HG03108 (cell line): ENCODE results near the gene TMEM204.

Source experiments
- ATAC-seq: cut with Tn5 transposase; IDR thresholded peaks from one replicate; pipeline ENCODE4 v1.9.1; 2021; ENCODE audit warnings: moderate library complexity; ENCODE audit not compliant: unreplicated experiment

The TMEM204 gene

DNA sequence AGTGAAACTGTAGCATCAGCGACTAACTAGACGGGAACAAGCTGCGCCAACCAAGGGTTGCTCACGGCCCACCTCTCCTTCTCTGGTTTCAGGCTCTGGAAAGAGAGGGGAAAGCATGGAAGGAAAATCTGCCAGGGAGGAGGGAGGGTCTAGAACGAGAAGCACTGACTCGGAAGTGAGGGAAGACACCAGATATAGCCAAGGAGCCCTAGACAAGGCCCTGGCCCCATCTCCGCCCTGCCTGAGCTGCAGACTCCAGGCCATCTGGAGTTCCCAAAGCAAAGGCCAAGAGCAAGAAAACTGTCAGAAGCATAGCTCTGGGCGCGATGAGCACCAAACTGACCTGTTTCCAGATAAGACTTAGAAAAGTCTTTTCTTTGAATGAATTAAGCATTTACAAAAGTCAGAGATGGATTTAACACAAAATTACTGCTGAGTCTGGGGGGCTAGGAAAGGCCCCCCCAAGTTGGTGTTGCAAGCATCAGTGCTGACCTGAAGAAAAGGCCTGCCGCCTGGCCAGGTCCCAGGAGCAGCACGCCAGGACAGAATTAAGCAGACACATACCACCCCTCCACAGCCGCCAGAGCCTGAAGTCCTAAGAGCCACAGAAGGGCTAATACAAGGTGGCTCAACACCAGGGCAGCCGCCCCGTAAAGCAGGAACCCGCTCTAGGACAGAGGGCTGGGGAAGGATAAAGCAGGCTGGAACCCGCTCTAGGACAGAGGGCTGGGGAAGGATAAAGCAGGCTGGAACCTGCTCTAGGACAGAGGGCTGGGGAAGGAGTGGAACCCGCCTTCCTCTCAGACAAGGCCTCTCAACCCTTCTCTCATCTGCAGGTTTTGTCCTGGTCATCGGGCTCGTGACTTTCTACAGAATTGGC, 20.7 kb downstream of the TMEM204 start:
- no peak for ATAC-seq

DNA sequence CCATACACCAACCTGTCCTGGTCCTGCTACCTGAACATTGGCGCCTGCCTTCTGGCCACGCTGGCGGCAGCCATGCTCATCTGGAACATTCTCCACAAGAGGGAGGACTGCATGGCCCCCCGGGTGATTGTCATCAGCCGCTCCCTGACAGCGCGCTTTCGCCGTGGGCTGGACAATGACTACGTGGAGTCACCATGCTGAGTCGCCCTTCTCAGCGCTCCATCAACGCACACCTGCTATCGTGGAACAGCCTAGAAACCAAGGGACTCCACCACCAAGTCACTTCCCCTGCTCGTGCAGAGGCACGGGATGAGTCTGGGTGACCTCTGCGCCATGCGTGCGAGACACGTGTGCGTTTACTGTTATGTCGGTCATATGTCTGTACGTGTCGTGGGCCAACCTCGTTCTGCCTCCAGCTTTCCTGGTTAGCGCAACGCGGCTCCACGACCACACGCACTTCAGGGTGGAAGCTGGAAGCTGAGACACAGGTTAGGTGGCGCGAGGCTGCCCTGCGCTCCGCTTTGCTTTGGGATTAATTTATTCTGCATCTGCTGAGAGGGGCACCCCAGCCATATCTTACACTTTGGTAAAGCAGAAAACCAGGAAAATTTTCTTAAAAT, 21.5 kb downstream of the TMEM204 start:
- ATAC-seq, result no peak

DNA sequence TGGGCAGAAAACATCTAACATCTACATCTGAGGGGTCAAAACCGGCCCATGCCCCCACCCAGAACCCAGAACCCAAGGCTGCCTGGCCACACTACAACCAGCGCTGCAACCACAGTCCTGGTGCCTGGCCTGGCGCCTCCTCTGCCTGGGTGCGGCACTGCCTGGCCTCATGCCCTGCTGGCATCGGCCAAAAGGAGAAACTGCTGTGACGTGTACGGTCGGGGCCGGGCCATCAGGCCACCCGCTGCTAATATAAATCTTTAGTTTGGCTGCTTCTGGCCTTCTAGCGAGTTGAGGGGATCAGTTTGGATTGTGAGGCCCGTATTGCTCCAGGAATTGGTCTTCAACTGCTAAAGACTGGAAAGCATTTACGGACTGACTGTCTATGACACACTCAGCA, 22.8 kb downstream of the TMEM204 start:
- ATAC-seq, result no peak

DNA sequence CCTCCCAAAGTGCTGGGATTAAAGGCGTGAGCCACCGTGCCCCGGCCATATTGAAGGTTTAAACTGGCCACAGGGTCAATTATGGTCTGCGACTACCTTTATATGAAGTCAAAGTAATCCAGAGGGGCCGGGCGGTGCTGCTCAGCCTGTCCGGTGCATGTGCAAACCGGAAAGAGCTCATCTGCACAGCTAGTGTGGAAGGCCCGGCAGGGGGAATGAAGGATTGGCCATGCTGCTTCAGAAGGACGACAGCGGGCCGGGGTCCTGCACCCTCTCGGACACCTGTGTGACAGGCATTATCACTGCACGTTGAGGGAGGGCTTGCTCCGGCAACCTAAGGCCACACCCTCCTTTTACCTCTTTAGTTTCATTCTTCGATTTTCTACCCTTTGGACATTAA, 23.6 kb downstream of the TMEM204 start:
- ATAC-seq, result no peak

DNA sequence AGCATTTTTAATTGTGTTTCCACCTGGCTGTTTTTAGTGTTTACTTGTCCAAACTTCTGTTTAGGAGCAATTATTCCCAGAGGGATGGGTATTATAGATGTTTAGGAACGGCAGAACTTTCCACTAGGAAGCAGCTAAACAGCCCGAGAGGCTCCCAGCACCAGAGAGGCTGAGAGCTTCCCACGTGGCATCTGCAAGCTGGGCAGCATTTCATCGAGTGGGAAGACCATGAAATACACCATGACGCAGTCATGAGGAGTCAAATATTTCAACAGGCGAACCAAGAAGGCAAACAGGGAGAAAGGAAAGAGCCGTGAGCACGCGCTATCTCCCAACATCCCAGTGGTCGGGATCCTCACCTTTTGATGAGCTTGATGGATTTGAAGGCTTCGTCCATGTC, 24.1 kb downstream of the TMEM204 start:
- ATAC-seq, result no peak

DNA sequence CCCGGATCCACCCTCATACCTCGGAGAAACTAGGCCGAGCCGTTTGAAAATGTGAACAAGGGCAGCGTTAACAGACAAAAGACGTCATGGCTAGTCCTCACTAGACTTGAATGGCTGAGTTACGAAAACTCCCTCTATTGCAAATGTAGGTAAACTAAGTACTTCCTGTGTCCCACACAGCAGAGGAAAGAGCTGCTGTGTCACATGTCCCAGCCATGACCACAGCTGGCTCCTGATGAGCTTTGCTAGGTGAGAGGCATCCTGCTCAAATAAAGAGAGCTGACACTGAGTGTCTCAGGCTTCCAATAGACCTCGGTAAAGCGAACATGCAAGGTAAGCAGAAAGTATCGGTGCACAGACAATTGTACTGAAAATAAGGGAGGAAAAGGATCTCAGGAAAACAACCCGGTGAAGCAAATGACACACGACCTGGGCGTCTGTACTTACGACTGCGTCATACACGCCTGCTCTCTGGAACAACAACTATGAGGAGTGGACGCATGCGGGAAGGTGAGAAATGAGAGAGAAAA, 26.0 kb downstream of the TMEM204 start:
- no peak for ATAC-seq

DNA sequence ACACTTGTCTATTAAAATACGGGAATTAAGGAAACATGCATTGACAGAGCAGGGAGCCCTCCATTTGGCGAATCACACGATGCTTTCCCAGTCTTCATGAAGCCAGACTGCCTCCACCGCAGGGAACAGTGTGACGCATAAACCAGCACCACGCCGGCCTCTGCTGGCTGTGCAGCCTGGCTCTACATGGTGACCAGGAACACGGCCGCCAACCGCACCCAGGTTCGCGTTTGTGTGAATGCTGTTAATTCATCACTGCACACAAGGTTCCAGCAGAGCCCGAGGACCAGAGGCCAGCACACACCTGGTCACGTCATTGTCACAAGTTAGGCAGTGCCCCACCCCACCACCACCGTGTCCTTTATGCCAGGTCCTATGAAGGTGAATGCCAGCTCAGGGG, 26.7 kb downstream of the TMEM204 start:
- no peak for ATAC-seq

DNA sequence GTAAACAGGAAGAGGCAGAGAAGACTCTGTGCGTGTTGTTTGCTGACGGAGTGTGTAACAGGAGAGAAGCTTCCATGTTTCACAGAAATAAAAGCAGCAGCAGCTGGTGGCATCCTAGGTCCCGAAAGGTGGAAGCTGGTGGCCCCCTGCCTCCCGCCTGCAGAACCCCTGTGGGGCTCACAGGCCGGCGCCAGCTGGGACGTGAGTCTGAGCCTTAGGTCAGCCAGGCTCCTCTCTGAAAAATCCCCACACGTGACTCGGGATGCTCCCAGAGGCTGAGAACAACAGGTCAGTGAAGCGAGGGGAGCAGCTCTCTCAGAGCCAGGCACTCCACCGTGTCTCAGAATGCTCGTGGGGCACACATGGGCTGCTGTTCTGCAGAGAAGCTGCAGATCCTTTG, 27.4 kb downstream of the TMEM204 start:
- no peak for ATAC-seq

DNA sequence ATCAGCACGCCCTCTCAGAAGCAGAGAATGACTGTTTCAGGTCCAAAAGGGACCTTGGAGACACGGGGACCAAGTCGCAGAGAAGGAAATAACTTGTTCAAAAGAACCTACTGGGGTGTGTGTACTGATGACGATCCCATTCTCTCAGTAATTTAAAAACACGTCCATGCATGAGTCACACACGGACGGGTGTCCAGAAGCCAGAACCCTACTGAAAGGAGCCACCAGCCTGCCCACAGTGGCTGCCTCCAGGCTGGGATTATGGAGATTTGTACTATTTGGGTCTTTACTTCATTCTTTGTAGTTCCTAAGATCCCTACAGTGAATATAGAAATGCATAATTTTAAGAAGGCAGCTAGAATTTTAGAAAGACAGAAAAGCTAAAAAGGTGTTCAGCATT, 27.8 kb downstream of the TMEM204 start:
- ATAC-seq, result no peak

DNA sequence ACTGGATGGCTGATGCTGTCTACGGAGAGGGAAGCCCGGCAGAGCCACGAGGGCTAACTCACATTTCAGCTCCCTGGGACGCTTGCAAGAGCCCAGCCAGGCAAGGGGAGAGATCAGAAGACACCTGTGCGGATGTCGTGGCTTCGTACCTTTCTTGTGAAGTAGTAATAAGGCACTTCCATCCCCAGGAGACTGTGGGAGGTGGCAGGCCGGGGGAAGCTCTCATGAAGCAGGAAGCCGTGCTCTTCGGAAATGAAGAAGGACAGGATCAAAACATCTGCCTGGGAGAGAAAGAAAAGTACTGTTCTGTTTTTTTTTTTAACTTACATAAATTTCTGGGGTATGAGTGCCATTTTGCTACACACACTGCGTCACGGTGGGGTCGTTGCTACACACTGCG, 28.4 kb downstream of the TMEM204 start:
- no peak for ATAC-seq

DNA sequence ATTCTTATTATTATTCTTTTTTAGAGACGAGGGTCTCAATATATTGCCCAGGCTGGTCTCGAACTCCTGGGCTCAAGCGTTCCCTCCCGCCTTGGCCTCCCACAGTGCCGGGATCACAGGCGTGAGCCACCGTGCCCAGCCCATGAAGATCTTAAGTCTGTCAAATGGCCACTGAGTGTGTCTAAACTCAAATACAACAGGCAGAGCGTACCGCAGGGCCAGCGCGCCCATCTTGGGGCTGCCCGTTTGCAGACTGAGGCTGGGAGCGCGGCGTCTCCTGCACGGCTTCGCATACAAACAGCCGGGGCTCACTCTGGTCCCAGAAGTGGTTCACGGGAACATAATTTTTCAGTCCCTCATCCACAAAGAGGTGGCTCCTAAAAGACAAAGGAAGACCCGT, 30.3 kb downstream of the TMEM204 start:
- no peak for ATAC-seq

DNA sequence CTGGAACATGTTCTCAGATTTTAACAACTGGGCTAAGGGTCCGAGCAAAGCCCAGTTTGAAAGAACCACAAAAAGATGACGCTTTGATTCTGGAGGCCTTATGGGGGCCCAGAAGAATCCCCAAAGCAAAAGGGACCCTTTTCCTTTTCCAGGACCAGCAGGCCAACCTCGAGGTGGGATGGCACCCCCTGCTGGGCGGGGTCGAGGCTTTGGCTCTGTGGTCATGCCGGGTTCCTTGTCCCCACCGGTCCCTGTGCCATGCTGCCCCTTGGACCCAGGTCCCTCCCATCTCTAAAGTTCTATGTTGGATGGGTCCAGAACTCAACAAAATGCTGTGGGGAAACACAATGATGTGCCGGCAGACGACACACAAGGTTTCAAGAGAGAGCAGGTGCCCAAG, 30.9 kb downstream of the TMEM204 start:
- no peak for ATAC-seq

DNA sequence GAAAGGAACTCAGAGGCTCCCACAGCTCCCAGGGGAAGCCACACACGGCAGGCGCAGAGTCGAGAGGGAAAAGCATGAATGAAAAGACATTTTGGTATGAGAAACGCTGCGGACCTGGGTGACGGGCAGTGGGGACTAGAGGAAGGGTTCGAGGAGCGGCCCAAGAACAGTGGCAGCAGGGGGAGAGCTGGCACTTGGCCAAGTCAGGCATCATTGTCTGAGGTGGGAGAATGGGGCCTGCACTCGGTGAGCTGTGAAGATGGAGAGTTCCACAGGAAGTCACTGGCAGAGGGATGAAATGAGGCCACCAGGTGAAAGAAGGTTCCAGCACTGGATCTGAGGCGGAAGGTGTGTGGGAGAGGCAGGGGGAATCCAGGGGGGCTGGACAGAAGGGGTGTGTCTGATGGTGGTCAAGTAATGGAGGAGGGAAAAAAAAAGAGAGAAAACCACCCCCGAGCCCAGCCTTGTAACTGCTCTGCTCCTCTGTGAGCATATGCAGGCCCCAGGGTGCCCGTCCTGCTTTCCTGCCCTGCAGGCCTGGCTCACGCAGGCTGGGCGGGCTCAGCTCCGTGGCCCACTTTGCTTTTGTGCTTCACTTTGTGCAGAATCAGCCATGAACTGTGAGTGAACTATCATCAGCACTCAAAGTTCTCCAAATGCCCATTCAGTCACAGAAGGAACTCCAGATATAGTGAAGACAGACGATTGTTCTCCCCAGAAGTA, 31.8 kb downstream of the TMEM204 start:
- ATAC-seq, result no peak

DNA sequence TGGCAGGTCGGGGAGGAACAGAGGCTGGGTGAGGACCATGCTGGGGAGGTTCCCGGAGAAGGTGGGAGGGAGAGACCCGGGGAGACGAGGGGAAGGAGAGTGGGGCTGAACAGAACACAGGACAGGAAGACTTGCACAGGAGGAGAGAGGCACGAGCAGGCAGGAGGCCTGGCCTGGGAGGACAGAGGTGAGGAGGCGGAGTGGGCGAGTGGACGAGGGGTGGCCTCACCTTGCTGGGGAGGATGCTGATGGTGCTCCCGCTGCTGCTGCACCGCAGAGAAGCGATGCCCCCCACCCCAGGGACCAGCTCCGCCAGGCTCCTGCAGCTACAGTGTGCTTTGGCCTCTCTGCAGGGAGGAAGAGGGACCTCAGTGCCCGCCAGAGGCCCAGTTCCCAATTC, 34.5 kb downstream of the TMEM204 start:
- no peak for ATAC-seq

DNA sequence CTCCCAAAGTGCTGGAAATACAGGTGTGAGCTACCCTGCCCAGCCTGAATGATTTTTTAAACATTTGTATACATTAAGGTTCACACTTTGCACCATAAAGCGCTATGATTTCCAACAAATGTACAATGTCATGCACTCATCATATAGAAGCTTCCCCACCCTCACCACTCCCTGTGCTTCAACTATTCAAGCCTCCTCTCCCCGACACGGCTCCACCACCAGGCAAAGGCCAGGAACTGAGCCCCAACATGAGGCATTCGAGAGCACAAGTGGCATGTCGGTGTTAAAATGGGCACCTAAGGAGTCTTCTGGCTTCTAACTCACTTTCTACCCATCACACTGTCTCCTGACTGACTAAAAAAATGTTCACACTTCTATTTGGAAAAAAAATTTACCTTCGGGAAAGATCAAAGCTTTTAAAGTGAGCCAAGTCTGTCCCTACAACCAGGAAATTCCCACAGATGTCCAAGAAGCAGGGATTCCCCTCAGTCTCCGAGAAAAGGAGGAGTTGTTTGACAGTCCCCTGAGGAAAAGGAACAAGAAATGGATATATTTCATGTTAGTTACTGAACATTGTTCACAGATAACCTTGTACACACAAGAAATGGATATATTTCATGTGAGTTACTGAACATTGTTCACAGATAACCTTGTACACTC, 37.7 kb downstream of the TMEM204 start:
- no peak for ATAC-seq

DNA sequence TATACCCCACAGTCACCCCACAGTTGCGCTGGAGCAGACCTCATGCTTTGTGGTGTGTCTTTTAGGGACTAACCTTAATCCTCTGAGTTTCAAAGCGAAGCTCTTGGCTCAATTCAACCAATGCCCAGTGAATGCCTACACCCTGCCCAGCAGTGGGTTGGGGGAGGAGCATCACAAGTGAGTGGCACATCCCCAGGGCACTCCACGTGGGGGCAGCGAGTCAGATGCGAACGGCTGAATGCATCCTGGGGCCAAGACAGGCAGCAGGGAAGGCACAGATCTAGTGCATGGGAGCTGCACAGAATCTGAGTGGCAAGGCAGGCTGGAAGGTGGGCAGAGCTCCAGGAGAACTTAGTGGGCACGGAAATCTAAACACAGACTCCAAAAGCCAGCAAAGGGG, 39.2 kb downstream of the TMEM204 start:
- ATAC-seq, result no peak

DNA sequence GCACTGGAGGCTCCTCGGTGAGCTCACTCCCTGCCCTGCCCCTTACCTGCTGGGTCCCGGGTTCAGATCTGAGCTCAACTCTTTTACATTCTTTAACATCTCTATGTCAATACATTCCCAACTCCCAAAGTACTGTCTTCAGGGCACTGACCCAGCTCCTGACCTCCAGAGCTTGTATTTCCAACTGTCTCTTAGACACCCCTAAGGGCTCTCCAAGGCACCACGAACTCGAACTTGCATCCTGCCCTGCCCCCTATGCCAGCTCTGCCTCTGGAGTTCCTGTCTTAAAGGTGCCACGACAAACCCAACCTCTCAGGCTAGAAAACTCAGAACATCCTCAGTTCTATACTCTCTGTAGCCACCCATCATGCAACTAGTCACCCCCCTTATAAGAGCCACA, 39.8 kb downstream of the TMEM204 start:
- ATAC-seq, result no peak

DNA sequence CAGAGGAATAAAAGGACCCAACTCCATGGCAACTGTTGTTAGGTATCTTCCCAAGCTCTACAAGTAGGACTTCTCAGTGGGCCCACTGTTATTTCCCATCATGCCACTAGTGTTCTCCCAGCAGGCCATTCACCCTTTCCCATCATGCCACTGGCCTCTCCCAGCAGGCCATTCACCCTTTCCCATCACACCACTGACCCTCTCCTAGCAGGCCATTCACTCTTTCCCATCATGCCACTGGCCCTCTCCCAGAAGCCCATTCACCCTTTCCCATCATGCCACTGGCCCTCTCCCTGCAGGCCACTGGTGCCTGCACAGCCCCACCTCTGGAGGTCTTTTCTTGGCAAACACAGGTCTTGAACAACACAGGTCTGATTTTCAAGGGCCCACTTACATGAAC, 42.1 kb downstream of the TMEM204 start:
- ATAC-seq, result no peak

DNA sequence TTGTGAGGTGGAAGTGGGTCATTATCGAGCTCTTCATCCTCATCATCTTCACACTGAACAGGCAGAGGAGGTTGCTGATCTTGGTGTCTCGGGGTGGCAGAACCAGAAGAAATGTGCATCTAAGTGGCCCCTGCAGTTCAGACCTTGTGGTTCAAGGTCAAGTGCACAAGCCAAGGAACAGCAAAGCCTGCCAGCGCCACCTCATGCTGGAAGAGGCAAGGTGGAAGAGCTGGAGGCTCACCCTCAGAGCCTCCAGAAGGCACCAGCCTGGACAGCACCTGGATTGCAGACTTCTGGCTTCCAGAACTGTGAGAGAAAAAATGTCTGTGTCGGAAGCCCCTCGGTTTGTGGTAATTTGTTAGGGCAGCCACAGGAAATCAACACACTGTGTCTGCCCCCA, 45.7 kb downstream of the TMEM204 start:
- ATAC-seq, result no peak

DNA sequence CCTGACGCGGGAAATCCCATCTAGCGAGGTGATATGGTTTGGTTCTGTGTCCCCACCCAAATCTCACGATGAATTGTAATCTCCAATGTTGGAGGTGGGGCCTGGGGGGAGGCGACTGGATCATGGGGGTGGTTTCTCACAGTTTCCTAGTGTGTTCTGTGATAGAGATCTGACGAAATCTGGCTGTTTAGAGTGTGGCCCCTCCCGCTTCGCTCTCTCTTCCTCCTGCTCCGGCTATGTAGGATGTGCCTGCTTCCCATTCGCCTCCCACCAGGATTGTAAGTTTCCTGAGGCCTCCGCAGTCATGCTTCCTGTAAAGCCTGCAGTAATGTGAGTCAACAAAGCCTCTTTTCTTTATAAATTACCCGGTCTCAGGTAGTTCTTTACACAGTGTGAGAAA, 46.8 kb downstream of the TMEM204 start:
- no peak for ATAC-seq

DNA sequence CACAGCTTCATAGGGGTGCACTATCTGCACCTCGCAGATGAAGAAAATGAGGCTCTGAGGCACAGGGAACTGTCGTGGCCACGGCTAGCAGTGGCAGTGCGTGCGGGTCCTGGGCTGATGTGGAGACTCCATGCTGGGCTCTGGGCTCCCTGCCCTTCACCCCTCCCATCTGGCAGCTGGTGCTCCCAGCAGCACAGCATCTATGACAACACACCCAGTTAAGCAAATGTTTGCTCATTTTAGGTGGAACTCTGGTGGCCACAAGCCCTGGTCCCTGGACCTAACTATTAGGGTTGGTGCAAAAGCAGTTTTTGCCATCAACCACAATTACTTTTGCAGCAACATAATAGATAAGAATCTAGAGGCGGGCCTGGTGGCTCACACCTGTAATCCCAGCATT, 47.5 kb downstream of the TMEM204 start:
- no peak for ATAC-seq
